ENCODE data around the gene ZAR1L.
A peak's percentile ranks its signal among the peaks of the same experiment; 100 is the strongest.

ZAR1L gene

DNA sequence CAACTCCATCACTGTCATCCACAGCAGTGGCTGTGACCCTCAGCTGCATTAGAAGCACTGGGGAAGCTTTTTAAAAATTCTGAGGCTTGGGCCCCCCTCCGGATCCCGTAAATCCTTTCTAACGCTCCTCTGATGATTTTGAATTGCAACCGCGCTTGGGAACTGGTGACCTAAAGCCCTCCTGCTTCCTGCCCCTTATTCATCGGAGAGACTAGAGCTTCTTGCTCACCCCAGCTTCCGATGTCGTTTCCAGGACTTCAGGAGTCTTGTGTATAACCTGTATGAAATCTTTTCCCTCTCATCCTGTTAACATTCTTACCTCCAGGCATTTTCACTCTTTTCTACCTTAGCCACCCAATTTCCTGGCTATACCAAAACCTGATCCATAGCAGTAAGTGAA lies 14.8 kb downstream of the ZAR1L start:
- DNase-seq = peak; percentile 6

DNA sequence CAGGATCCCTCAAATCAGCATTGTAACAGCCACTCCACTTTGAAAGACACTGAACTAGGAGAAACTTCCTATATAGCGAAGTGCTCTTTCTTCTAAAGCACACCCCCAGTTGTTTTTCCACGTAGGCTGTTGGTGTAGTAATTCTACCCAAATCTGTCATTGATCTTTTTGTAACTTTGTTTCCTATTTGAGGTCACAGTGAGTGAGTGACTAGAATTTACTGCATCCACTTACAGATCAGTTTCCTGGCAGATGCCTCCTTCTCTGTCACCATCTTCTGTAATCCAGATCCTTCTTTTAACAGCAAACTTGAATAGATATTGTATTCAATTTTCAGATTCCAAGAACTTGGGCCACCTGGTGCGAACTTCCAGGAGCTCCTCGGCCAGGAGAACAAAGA lies 15.3 kb downstream of the ZAR1L start:
- no peak for DNase-seq

DNA sequence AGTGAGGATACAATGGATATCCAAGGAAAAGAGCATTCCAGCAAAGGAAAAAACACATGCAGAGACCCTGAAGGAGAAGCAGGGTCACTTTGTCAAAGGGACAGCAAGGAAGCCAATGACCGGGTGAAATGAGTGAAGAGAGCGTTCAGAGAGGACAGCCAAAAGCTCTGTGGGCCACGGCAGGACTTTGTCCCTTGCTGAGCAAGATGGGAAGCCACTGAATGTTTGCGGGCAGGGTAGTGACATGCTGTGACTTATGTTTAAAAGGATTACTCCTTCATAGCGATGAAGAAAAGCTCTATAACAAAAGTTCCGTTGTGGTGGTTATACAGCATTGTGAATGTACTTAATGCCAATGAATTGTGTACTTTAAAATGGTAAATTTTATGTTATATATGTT lies 16.5 kb downstream of the ZAR1L start:
- DNase-seq = no peak

GRCh38 chr13:32297206-32297605 lies 18.0 kb downstream of the ZAR1L start:
- DNase-seq = peak; percentile 26

DNA sequence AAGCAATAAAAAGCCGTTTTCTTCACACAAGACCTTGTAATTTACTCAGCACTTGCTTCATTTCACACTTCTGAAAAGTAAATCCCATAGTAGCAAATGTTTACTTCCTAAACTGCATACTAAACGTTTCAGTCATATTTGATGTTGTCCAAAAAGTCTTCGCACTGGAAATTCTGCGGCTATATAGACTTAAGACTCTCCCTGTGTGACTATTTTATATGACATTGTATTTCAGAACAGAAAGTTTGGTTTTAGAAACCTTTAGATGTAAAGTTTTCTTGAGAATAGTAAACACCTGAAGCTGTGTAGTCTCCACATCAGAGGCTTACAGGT lies 29.6 kb downstream of the ZAR1L start:
- DNase-seq = no peak

DNA sequence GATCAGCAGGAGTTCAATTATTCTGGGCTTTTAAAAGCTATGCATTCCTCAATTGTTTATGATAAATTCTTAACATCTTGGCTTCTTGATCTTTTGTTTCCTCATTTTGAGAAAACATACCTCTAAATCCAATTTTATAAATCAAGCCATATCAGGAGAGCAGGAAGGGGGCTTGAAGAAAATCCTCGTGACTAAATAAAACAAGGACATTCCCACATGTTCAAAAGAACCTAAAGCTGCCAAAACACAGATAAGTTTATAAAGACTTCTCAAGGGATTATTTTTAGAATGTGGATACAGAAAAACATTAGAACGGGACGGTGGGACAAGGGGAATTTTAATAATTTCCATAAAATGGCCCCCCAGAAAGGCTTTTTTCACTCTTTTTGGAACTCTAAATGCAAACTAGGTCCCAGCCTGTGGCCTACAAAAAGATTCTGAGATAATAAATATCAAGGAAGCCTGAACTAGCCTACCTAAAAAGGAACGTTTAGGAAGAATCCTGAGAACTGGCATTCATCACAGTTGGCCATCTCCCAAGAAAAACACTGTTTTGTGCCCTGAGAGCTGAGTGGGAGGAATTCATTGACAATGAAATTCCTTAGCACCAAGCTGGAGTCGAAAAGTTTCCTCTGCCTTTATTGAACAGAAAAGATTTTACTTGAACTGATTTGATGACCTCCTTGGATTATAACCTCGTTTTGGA lies 30.1 kb downstream of the ZAR1L start:
- DNase-seq = no peak

- DNase-seq = no peak
Measured at GRCh38 chr13:32282096-32282711, 33.0 kb downstream of the ZAR1L start.

- no peak for DNase-seq
Measured at GRCh38 chr13:32281096-32281495, 34.1 kb downstream of the ZAR1L start.

DNA sequence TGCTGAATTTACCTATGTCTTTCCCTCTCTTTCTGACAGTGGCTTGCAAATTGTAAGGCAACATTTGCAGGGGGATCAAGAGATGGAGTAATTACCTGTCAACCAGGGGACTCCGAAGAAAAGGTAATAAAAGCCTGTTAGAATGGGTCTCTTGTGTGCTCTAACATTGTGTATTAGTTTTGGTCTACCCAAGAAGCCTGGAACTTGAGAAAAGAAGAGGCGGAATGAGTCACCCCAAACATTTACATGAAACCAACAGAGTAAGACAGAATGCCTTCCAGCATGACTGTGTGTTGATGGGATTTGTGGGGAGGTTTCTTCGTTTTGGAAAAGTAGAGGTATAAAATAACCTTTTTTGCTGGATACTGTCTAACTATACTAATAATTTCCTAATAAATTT lies 36.7 kb downstream of the ZAR1L start:
- no peak for DNase-seq

DNA sequence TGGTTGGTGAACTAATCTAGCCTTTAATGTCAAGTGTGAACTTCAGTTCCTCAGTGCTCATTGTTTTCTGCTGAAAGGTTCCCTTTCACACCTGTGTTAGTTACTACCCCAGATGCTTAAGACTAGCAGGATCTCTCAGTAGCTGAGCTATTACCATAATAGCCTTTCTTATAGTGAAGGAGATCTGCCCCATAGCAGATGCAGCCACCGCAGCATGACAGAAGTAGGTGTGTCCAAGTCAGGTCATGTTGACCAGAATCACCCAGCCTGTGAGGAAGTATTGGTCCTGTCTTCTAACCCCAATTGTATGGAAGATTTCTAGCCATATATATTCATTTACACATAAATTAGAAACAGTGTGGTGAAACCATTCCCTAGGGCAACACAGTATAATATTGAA lies 37.3 kb downstream of the ZAR1L start:
- no peak for DNase-seq

- DNase-seq = no peak
Measured at GRCh38 chr13:32272021-32272683, 43.0 kb downstream of the ZAR1L start.

- peak; percentile 56 for DNase-seq
Measured at GRCh38 chr13:32267836-32268439, 47.2 kb downstream of the ZAR1L start.

DNA sequence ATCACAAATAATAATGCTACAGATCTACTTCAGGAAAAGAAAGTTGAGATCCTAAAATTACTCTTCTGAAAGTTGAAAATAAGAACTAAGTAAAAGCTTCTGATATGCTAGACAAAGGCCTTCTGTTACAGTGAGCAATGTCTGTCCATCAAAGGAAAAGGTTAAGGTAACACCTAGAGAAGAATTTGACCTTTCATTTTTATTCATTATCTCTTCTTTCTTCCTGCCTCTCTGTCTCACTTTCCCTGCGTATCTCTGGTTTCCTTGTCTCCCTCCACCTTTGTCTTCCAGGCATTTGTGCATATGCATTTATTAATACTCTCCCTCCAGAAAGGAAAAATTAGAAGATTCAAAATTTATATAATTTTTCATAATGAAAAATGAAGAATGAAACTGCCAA lies 49.0 kb downstream of the ZAR1L start:
- DNase-seq = no peak

GRCh38 chr13:32265726-32266125 lies 49.4 kb downstream of the ZAR1L start:
- no peak for DNase-seq

DNA sequence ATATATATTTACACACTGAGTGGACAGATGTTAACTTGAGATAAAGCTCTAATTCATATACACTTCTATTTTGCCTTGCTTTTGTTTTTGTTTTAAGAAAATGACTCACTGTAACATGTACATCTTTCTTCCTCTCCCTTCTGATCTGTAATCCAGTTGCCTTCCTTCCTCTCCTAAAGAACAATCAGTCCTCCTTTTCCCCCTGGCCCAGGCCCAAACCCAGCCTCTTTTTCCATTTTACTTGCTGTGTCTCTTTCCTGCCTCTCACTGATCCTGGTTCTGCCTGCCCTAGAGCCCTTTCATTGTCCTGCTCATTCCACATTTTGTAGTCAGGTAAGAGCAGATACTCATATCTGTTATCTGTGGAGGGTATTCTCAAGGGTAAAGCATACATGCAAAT lies 50.8 kb downstream of the ZAR1L start:
- DNase-seq = no peak

- DNase-seq = no peak
Measured at GRCh38 chr13:32262619-32263018, 52.5 kb downstream of the ZAR1L start.

- DNase-seq = no peak
Measured at GRCh38 chr13:32262165-32262564, 53.0 kb downstream of the ZAR1L start.

- DNase-seq = peak; percentile 35
Measured at GRCh38 chr13:32261567-32261966, 53.6 kb downstream of the ZAR1L start.

GRCh38 chr13:32259116-32259515 lies 56.0 kb downstream of the ZAR1L start:
- DNase-seq = no peak

- DNase-seq = no peak
Measured at GRCh38 chr13:32257649-32258048, 57.5 kb downstream of the ZAR1L start.

GRCh38 chr13:32256243-32256642 lies 58.9 kb downstream of the ZAR1L start:
- no peak for DNase-seq

DNA sequence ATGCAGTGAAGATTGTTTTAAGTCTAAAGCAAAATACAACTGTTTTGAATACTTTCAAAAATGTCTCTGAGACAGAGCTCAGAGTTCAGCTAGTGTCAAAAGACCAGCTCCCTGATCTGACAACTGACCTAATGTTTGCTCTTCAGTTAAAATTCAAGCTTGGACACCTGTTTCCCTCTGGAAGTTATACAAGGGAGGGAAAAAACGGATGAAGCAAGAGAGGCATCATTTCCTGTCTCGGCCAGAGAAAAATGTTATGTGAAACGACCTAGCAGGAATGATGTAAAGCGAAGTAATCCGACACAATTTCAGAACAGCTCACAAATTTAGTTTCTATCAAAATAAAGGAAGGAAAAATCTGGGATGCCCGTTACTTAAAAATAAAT lies 59.4 kb downstream of the ZAR1L start:
- DNase-seq = no peak

- DNase-seq = no peak
Measured at GRCh38 chr13:32254916-32255723, 60.0 kb downstream of the ZAR1L start.

All from hematopoietic multipotent progenitor cell treated with erythropoietin and hydrocortisone succinate and interleukin-3 and kit ligand, for 4 days (in vitro differentiated cells).